ENCODE data around the gene CCDC88C. TPM values are rescaled to one million over a fixed set of nuclear protein-coding genes. Genes with fewer than 3 reads are reported as not detected.
"Not testable (repeated sequence)": the region's sequence is repeated elsewhere in the genome, so short reads cannot be mapped to it uniquely, and the experiment has no call there.

The CCDC88C gene
- total RNA-seq, 1 experiment from 2014 or later = 64.8 TPM

GRCh38 chr14:91409928-91410718 is 7.5 kb downstream of the CCDC88C start (continued):
- no peak for TF ChIP-seq ATF3 (CRISPR knock-in tag; conservative IDR thresholded peaks at IDR 0.05)
- no peak for TF ChIP-seq E2F4 (CRISPR knock-in tag; IDR thresholded peaks at IDR 0.05; ENCODE audit: borderline replicate concordance, low read depth)
- no peak for TF ChIP-seq GTF2I (CRISPR knock-in tag; conservative IDR thresholded peaks at IDR 0.05)

GRCh38 chr14:91409240-91409639 is 8.4 kb downstream of the CCDC88C start:
- H3K4me3 Mint-ChIP-seq; H3K27ac Mint-ChIP-seq; H3K27me3 Mint-ChIP-seq (ENCODE audit: low read depth); DNase-seq (ENCODE audit: low spot score); CTCF ChIA-PET; ATAC-seq; POLR2A ChIA-PET; H3K9me3 Mint-ChIP-seq: not testable (repeated sequence)
- Mint-ChIP-seq H3K4me1 (peaks cover 41% of the 10 kb centered on the region), H3K36me3 (peaks cover 23% of the 10 kb centered on the region)
- peak; percentile 60; the same call in 1 of the 2 replicates for TF ChIP-seq ZNF121 (CRISPR knock-in tag; IDR thresholded peaks at IDR 0.05)

GRCh38 chr14:91406982-91407381 is 10.6 kb downstream of the CCDC88C start:
- no peak for DNase-seq (ENCODE audit: low spot score)
- ChIA-PET POLR2A (no interaction called here), CTCF (no interaction called here)
- Mint-ChIP-seq H3K27ac (peak overlapping the region; percentile 51), H3K36me3 (peaks cover 24% of the 10 kb centered on the region), H3K27me3 (ENCODE audit: low read depth) (no peaks in the 10 kb centered on the region), H3K9me3 (peaks cover 4% of the 10 kb centered on the region; the same call in 1 of the 2 replicates), H3K4me1 (peaks cover 38% of the 10 kb centered on the region), H3K4me3 (no peak overlapping the region)
- ATAC-seq = no peak
- TF ChIP-seq USF1 (CRISPR knock-in tag; IDR thresholded peaks at IDR 0.05) (no peak), AFF4 (CRISPR knock-in tag; IDR thresholded peaks at IDR 0.05; ENCODE audit: borderline replicate concordance) (no peak), CBFB (CRISPR knock-in tag; IDR thresholded peaks at IDR 0.05; ENCODE audit: low read depth) (no peak), ZMAT4 (CRISPR knock-in tag; IDR thresholded peaks at IDR 0.05) (no peak), STAT6 (CRISPR knock-in tag; conservative IDR thresholded peaks at IDR 0.05; ENCODE audit: low read depth) (no peak), TP53 (CRISPR knock-in tag; IDR thresholded peaks at IDR 0.05) (no peak), SMAD3 (CRISPR knock-in tag; IDR thresholded peaks at IDR 0.05; ENCODE audit: borderline replicate concordance) (no peak), HMGA2 (CRISPR knock-in tag; IDR thresholded peaks at IDR 0.05) (no peak), ATF6 (CRISPR knock-in tag; IDR thresholded peaks at IDR 0.05) (no peak), MAX (CRISPR knock-in tag; IDR thresholded peaks at IDR 0.05) (no peak), ZBTB21 (CRISPR knock-in tag; IDR thresholded peaks at IDR 0.05; ENCODE audit: borderline replicate concordance) (no peak), GABPB1 (CRISPR knock-in tag; IDR thresholded peaks at IDR 0.05) (no peak)
